Neural cell (in vitro differentiated cells): Measurements from ENCODE around the gene SAMD4A. TPM values are rescaled to one million over a fixed set of nuclear protein-coding genes. Genes with fewer than 3 reads are reported as not detected.

Experiments
- H2AFZ ChIP-seq: fragments of 200-600, 300-800 bp; sonication (generic), shearing (Covaris generic); 2 replicates; pipeline ENCODE4 v1.6.0; 2014; ENCODE audit warnings: low read depth, mild to moderate bottlenecking, antibody characterized with exemption, low read length, moderate library complexity
- H3F3A ChIP-seq: fragments of 200-600 bp; shearing (Covaris generic); 2 replicates; pipeline ENCODE4 v1.6.1; 2016; ENCODE audit warnings: mild to moderate bottlenecking, moderate library complexity, mixed read lengths, antibody characterized with exemption, low read length; ENCODE audit not compliant: insufficient read depth, poor library complexity, severe bottlenecking
- H3K27ac ChIP-seq: fragments of 200-600, 300-800 bp; sonication (generic), shearing (Covaris generic); 2 replicates; pipeline ENCODE4 v1.5.1; 2014; ENCODE audit warnings: mild to moderate bottlenecking, low read length, moderate library complexity
- H3K27me3 ChIP-seq: fragments of 300-800, 200-600 bp; sonication (generic), shearing (Covaris generic); 2 replicates; pipeline ENCODE4 v1.6.0; 2014; ENCODE audit warnings: mild to moderate bottlenecking, low read depth, low read length, moderate library complexity; ENCODE audit not compliant: insufficient read depth
- H3K36me3 ChIP-seq: fragments of 300-800, 200-600 bp; sonication (generic), shearing (Covaris generic); 2 replicates; pipeline ENCODE4 v1.5.1; 2014; ENCODE audit warnings: mild to moderate bottlenecking, antibody characterized with exemption, low read length, moderate library complexity; ENCODE audit not compliant: insufficient read depth
- H3K4me2 ChIP-seq: fragments of 300-800, 200-600 bp; sonication (generic), shearing (Covaris generic); 2 replicates; pipeline ENCODE4 v1.6.0; 2014; ENCODE audit warnings: mild to moderate bottlenecking, low read length
- H3K4me3 ChIP-seq: fragments of 300-800, 200-600 bp; sonication (generic), shearing (Covaris generic); 2 replicates; pipeline ENCODE4 v1.5.1; 2014; ENCODE audit warnings: mild to moderate bottlenecking, low read length, moderate library complexity
- H3K79me2 ChIP-seq: fragments of 200-600 bp; shearing (Covaris generic); replicated peaks from 2 replicates; pipeline ENCODE4 v1.6.0; 2014; ENCODE audit warnings: mild to moderate bottlenecking, low read length, moderate library complexity; ENCODE audit not compliant: insufficient read depth
- H3K9ac ChIP-seq: fragments of 300-800, 200-600 bp; sonication (generic), shearing (Covaris generic); 2 replicates; pipeline ENCODE4 v1.6.1; 2016; ENCODE audit warnings: mild to moderate bottlenecking, low read length, mixed read lengths
- H3K9me2 ChIP-seq: fragments of 200-600 bp; shearing (Covaris generic); 2 replicates; pipeline ENCODE4 v1.6.1; 2016; ENCODE audit warnings: mild to moderate bottlenecking, low read length, mixed read lengths; ENCODE audit not compliant: insufficient read depth
- H3K9me3 ChIP-seq: fragments of 200-600, 300-800 bp; sonication (generic), shearing (Covaris generic); 2 replicates; pipeline ENCODE4 v1.6.1; 2016; ENCODE audit warnings: mild to moderate bottlenecking, mixed run types, low read length, moderate library complexity, mixed read lengths
- H4K20me1 ChIP-seq: fragments of 200-600 bp; shearing (Covaris generic); 2 replicates; pipeline ENCODE4 v1.6.1; 2016; ENCODE audit warnings: mild to moderate bottlenecking, mixed run types; ENCODE audit not compliant: insufficient read depth
- EP300 ChIP-seq: fragments of 450-650 bp; conservative IDR thresholded peaks from 2 replicates; pipeline ENCODE4 v1.6.1; 2014; ENCODE audit warnings: antibody characterized with exemption, mild to moderate bottlenecking, moderate library complexity; ENCODE audit not compliant: poor library complexity, severe bottlenecking
- EZH2 ChIP-seq: fragments of 200-600, 300-800 bp; shearing (Covaris generic), sonication (generic); IDR thresholded peaks from 2 replicates; pipeline ENCODE4 v1.6.1; 2014; ENCODE audit warnings: antibody characterized with exemption, low read length, borderline replicate concordance, mild to moderate bottlenecking; ENCODE audit not compliant: insufficient read depth, poor library complexity, severe bottlenecking
- MXI1 ChIP-seq: fragments of 450-650 bp; conservative IDR thresholded peaks from 2 replicates; pipeline ENCODE4 v1.6.1; 2014; ENCODE audit warnings: antibody characterized with exemption, mild to moderate bottlenecking; ENCODE audit not compliant: poor library complexity, severe bottlenecking
- POLR2AphosphoS5 ChIP-seq: IDR thresholded peaks from 2 replicates; pipeline ENCODE4 v1.6.1; 2012
- RAD21 ChIP-seq: fragments of 450-650 bp; conservative IDR thresholded peaks from 2 replicates; pipeline ENCODE4 v1.6.1; 2014; ENCODE audit warnings: antibody characterized with exemption, mild to moderate bottlenecking, moderate library complexity
- SMC3 ChIP-seq: fragments of 450-650 bp; conservative IDR thresholded peaks from 2 replicates; pipeline ENCODE4 v1.6.1; 2014; ENCODE audit warnings: antibody characterized with exemption, mild to moderate bottlenecking, moderate library complexity; ENCODE audit not compliant: poor library complexity
- TAF1 ChIP-seq: IDR thresholded peaks from 2 replicates; pipeline ENCODE4 v1.6.1; 2012; ENCODE audit warnings: low read depth
- polyA plus RNA-seq: library from polyadenylated mRNA; depleted of rRNA; stranded (reverse); fragments of >200 nt; gene quantifications from 2 replicates; pipeline ENCODE4 v1.2.3, GENCODE V29; 2014
- TF ChIP-seq, protein P1 (sequence below): fragments of 450-650 bp; IDR thresholded peaks from 2 replicates; pipeline ENCODE4 v1.5.1; 2014; ENCODE audit warnings: antibody characterized with exemption, mild to moderate bottlenecking, moderate library complexity; ENCODE audit not compliant: poor library complexity, severe bottlenecking
- TF ChIP-seq, protein P2 (sequence below): IDR thresholded peaks from 2 replicates; pipeline ENCODE4 v1.6.1; 2012; ENCODE audit warnings: borderline replicate concordance

SAMD4A gene
- polyA plus RNA-seq, 1 donor from 2014 or later = 1.0 TPM

DNA sequence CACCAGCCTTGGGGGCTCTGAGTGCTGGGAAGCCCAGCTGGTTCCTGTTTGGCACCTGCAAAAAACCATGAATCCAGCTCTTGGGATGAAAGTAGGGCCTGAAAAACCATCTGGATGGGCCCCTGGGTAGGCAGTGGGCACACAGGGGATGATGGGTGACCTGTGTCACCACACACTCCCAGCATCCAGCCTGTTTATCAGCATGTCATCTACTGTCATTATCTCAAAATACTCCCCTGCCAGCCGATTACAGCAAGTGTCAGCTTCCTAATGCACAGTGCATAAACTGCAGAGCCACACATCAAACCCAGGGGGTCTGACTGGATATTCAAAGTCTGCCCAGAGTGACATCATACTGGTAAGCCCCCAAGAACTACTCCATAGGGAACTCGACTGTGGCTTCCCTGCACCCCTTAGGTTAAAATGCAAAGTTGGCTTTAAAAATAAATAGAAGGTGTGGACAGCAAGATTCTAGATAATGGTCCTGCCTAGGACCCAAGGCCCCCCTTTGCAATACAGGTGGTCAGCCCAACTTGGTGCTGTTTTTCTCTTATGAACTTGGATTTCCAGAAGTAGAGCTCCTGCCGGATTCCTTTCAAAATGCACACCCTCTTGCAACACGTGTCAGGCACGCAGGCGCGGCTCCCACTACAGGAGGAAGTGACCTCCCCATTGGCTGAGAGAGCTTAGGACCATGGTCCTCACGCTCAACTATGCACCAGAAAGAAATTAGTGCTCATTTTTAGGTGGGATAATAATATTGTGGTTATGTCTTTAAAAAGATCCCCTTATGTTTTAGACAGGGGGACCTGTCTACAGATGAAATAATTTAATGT lies 241.6 kb downstream of the SAMD4A start:
- TF ChIP-seq, protein P1, sequence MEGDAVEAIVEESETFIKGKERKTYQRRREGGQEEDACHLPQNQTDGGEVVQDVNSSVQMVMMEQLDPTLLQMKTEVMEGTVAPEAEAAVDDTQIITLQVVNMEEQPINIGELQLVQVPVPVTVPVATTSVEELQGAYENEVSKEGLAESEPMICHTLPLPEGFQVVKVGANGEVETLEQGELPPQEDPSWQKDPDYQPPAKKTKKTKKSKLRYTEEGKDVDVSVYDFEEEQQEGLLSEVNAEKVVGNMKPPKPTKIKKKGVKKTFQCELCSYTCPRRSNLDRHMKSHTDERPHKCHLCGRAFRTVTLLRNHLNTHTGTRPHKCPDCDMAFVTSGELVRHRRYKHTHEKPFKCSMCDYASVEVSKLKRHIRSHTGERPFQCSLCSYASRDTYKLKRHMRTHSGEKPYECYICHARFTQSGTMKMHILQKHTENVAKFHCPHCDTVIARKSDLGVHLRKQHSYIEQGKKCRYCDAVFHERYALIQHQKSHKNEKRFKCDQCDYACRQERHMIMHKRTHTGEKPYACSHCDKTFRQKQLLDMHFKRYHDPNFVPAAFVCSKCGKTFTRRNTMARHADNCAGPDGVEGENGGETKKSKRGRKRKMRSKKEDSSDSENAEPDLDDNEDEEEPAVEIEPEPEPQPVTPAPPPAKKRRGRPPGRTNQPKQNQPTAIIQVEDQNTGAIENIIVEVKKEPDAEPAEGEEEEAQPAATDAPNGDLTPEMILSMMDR = no peak
- peak; percentile 78 for TF ChIP-seq POLR2AphosphoS5
- TF ChIP-seq TAF1 = no peak
- TF ChIP-seq EP300 = peak; percentile 33
- no peak for TF ChIP-seq EZH2
- TF ChIP-seq, protein P2, sequence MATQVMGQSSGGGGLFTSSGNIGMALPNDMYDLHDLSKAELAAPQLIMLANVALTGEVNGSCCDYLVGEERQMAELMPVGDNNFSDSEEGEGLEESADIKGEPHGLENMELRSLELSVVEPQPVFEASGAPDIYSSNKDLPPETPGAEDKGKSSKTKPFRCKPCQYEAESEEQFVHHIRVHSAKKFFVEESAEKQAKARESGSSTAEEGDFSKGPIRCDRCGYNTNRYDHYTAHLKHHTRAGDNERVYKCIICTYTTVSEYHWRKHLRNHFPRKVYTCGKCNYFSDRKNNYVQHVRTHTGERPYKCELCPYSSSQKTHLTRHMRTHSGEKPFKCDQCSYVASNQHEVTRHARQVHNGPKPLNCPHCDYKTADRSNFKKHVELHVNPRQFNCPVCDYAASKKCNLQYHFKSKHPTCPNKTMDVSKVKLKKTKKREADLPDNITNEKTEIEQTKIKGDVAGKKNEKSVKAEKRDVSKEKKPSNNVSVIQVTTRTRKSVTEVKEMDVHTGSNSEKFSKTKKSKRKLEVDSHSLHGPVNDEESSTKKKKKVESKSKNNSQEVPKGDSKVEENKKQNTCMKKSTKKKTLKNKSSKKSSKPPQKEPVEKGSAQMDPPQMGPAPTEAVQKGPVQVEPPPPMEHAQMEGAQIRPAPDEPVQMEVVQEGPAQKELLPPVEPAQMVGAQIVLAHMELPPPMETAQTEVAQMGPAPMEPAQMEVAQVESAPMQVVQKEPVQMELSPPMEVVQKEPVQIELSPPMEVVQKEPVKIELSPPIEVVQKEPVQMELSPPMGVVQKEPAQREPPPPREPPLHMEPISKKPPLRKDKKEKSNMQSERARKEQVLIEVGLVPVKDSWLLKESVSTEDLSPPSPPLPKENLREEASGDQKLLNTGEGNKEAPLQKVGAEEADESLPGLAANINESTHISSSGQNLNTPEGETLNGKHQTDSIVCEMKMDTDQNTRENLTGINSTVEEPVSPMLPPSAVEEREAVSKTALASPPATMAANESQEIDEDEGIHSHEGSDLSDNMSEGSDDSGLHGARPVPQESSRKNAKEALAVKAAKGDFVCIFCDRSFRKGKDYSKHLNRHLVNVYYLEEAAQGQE = no peak
- Histone ChIP-seq H3K9me2 (no peaks in the 10 kb centered on the region), H3K27ac (no peak overlapping the region), H3K36me3 (no peaks in the 10 kb centered on the region), H3K27me3 (no peaks in the 10 kb centered on the region), H2AFZ (no peak overlapping the region), H4K20me1 (no peaks in the 10 kb centered on the region), H3F3A (no peaks in the 10 kb centered on the region), H3K4me2 (no peak overlapping the region), H3K4me3 (no peak overlapping the region), H3K9ac (no peak overlapping the region), H3K9me3 (no peaks in the 10 kb centered on the region), H3K79me2 (no peaks in the 10 kb centered on the region)

DNA sequence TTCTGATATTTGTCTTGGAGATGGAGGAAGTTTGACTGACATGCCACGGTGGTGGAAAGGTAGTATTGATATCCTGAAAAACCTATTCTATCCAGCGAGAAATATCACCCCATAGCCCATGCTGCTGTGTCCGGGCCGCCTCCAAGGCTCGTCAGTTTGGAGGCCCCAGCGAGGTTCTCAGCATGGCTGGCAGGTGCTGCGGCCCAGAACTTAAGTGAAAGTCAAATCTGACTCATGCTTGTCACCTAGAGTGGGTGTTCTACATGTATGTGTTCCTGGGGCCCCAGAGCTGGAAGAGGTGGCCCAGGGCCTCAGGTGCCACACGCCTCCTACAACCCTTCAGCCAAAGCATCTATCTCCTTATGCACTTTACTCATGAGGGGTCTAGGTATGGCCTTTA lies 242.8 kb downstream of the SAMD4A start:
- H4K20me1 ChIP-seq = no peaks in the 10 kb centered on the region
- H3F3A ChIP-seq = no peaks in the 10 kb centered on the region
- no peak overlapping the region for H3K27ac ChIP-seq
- no peak overlapping the region for H3K4me3 ChIP-seq
- no peaks in the 10 kb centered on the region for H3K36me3 ChIP-seq
- H3K9ac ChIP-seq = no peak overlapping the region
- no peak overlapping the region for H2AFZ ChIP-seq
- no peak for TF ChIP-seq RAD21
- H3K9me3 ChIP-seq = no peaks in the 10 kb centered on the region
- H3K27me3 ChIP-seq = no peaks in the 10 kb centered on the region
- H3K79me2 ChIP-seq = no peaks in the 10 kb centered on the region
- no peaks in the 10 kb centered on the region for H3K9me2 ChIP-seq
- H3K4me2 ChIP-seq = no peak overlapping the region

DNA sequence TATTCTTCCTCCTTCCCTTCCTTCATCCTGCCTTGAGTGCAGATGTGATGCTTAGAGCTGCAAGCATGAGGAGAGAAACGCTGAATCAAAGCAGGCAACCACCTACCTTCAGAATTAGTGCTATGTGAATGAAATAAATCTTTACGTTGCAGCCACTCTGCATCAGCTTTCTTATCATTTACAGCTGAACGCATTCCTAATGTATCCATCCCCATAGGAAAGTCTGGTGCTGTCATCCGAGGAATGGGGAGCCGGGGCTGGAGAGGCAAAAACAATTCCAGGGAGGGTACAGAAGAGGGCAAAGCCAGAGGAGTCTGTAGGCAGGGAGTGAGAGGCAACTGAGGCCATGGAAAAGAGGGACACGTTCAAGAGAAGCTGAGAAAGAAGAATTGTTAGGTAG lies 245.7 kb downstream of the SAMD4A start:
- Histone ChIP-seq H3K79me2 (no peaks in the 10 kb centered on the region), H3K4me3 (no peak overlapping the region), H3K27ac (no peak overlapping the region), H3K4me2 (no peak overlapping the region), H2AFZ (no peak overlapping the region), H3F3A (no peaks in the 10 kb centered on the region), H3K9me2 (no peaks in the 10 kb centered on the region), H3K36me3 (no peaks in the 10 kb centered on the region), H4K20me1 (no peaks in the 10 kb centered on the region), H3K9me3 (no peaks in the 10 kb centered on the region), H3K9ac (no peak overlapping the region), H3K27me3 (no peaks in the 10 kb centered on the region)
- TF ChIP-seq POLR2AphosphoS5 (no peak), TAF1 (no peak), EZH2 (no peak), SMC3 (no peak), EP300 (no peak), MXI1 (no peak), RAD21 (no peak)
- TF ChIP-seq, protein P1 = no peak
- TF ChIP-seq, protein P2 = no peak
